Stimulated activated effector memory CD8-positive, alpha-beta T cell treated with anti-CD3 and anti-CD28 coated beads, Interleukin-12 subunit alpha, Interleukin-12 subunit beta, amount 100 ng/mL, for 72 hours (primary cell): ENCODE measurements around the gene TTLL10.

Source experiments
- ATAC-seq: fragments of 150-1000 bp; cut with Tn5 transposase; 2 replicates; pipeline ENCODE4 v1.10.0; 2021
- DNase-seq, 2 donors: peaks; one replicate each; pipeline ENCODE4 v3.0.0; 2021 to 2022; ENCODE audit warnings: low spot score in 2 of 2
- H3K27ac Mint-ChIP-seq: one replicate; pipeline ENCODE4 v1.8.0; 2022; ENCODE audit warnings: mild to moderate bottlenecking, mixed read lengths
- H3K36me3 Mint-ChIP-seq: one replicate; pipeline ENCODE4 v1.8.0; 2022; ENCODE audit warnings: mild to moderate bottlenecking, mixed read lengths
- H3K4me1 Mint-ChIP-seq: one replicate; pipeline ENCODE4 v1.8.0; 2022; ENCODE audit warnings: mixed read lengths
- H3K4me3 Mint-ChIP-seq: one replicate; pipeline ENCODE4 v1.8.0; 2022; ENCODE audit warnings: mild to moderate bottlenecking, mixed read lengths
- H3K9me3 Mint-ChIP-seq: one replicate; pipeline ENCODE4 v1.8.0; 2022; ENCODE audit warnings: mixed read lengths

The TTLL10 gene

DNA sequence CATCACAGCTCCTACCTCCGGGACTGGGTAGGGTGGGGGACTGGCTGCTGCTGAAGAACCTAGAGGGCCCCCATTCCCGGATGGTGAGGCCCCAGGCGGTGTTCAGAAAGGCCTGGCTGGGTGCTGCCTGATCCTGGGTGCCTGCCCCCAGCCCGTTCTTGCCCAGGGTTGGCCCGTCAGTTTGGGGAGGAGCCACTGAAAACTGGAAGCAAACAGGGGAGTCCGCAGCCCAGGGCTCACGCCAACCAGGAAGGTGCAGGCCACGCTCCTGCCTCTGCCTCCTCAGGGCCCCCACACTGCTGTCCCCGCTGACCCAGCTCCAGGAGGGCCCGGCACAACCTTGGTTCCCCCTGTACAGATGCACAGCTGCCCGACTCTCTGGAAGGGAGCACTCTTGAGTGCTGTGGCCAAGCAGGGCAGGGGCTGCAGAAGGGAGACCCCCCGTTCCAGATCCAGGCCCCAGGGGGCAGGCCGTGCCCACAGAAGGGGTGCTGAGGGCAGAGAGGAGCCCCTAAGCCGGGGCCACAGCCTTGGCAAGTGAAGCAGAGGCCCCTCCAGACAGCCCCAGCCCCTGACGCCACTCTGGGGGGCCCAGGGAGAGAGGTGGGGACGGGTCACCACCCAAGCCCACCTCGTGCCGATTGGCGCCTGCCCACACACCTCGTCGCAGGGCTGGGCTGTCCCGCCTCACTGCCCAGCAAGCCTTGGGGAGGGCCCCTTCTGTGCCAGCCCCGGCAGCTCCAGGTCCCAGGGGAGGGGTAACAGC lies 67.3 kb downstream of the TTLL10 start:
- ATAC-seq (no peak), DNase-seq (no peak)
- H3K27ac Mint-ChIP-seq: no peak overlapping the region
- H3K4me1 Mint-ChIP-seq: no peaks in the 10 kb centered on the region
- no peaks in the 10 kb centered on the region for H3K9me3 Mint-ChIP-seq
- no peak overlapping the region for H3K4me3 Mint-ChIP-seq
- H3K36me3 Mint-ChIP-seq: no peaks in the 10 kb centered on the region

DNA sequence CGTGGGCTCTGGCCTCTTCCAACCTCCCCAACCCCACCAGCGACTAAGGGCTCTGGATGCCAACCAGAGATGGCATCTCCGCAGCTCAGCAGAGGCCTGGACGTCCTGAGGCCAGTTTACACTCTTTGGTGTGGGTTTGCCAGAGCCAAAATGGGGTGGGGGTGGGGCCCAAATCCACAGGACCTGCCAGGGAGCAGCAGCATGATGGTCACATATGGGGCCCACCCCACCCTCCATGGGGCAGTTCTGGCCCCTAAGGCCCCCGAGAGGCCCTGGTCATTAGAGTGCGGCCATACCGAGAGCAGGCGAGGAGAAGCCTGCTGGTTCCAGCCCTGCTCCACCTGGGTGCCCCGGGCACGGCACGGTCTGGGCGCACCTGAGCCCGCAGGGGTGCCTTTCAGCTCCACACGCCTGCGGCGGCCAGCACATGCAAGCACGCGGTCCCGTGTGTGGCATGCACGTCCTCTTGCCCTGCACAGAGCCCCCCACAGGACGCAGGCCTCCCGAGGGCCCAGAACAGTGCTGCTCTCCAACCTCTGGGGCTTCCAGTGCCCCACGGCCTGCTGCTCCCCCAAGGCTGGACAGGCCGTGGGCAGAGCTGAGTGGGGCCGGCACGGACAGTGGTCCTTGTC lies 68.0 kb downstream of the TTLL10 start:
- no peak overlapping the region for H3K4me3 Mint-ChIP-seq
- H3K36me3 Mint-ChIP-seq: no peaks in the 10 kb centered on the region
- no peaks in the 10 kb centered on the region for H3K9me3 Mint-ChIP-seq
- H3K27ac Mint-ChIP-seq: no peak overlapping the region
- DNase-seq (no peak), ATAC-seq (no peak)
- H3K4me1 Mint-ChIP-seq: no peaks in the 10 kb centered on the region

DNA sequence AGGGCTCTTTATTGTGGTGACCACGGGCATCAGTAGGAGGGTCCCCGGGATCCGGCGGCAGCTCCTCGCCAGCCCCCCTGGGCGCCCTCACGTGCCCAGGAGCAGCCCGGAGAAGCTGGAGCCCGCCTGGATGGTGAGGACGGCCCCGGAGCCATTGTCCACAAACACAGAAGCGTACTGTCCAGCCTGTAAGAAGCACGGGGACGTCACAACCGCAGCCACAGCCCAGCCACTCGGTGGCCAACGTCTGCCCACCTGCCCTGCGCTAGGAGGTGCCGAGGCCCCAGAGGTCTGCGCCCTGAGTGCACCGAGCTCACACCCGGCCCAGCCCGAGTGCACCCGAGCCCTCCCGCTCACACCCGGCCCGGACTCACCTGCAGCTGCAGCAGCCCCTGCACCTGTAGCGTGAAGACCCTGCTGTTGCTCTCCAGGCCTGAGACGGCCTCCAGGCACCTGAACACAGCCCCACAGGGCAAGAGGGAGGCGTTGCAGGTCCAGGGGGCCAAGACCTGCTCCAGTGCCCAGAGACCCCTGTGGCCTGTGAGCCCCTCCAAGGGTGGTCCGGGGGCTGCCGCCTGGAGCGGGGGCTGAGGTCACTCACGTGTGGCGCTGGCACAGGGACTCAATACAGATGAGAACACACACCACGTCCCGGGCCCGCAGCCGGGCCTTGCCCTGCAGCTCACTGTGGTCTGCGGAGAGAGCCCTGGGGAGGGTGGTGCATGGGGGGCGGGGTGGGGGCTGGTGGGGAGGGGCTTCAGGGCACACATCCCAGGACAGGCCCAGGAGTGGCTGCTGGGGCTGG lies 69.0 kb downstream of the TTLL10 start:
- DNase-seq: no peak
- Mint-ChIP-seq H3K27ac (no peak overlapping the region), H3K4me3 (no peak overlapping the region), H3K9me3 (no peaks in the 10 kb centered on the region), H3K4me1 (no peaks in the 10 kb centered on the region), H3K36me3 (no peaks in the 10 kb centered on the region)
- ATAC-seq: no peak

DNA sequence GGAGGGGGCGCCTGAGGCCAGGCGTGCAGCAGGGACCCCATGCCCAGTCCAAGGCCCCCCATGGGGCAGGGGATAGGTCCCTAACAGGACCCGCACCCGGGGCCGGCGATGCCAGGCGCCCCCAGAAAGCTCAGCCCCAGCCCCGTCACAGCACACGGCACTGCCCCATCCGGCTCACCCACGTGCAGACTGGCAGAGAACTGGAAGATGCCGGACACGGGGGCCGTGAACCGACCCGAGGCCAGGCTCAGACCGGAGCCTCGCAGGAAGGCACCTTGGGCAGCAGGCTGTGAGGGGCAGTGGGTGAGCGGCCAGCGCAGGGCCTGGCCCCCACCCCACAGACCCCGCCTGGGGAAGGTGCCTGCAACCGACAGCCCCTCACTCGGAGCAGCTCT lies 69.6 kb downstream of the TTLL10 start:
- Mint-ChIP-seq H3K36me3 (no peaks in the 10 kb centered on the region), H3K27ac (no peak overlapping the region), H3K4me3 (no peak overlapping the region), H3K9me3 (no peaks in the 10 kb centered on the region), H3K4me1 (no peaks in the 10 kb centered on the region)
- no peak for ATAC-seq
- no peak for DNase-seq

- H3K4me3 Mint-ChIP-seq: no peak overlapping the region
- no peaks in the 10 kb centered on the region for H3K4me1 Mint-ChIP-seq
- no peak overlapping the region for H3K27ac Mint-ChIP-seq
These were observed 70.1 kb downstream of the TTLL10 start for GRCh38 chr1:1243807-1244191.

DNA sequence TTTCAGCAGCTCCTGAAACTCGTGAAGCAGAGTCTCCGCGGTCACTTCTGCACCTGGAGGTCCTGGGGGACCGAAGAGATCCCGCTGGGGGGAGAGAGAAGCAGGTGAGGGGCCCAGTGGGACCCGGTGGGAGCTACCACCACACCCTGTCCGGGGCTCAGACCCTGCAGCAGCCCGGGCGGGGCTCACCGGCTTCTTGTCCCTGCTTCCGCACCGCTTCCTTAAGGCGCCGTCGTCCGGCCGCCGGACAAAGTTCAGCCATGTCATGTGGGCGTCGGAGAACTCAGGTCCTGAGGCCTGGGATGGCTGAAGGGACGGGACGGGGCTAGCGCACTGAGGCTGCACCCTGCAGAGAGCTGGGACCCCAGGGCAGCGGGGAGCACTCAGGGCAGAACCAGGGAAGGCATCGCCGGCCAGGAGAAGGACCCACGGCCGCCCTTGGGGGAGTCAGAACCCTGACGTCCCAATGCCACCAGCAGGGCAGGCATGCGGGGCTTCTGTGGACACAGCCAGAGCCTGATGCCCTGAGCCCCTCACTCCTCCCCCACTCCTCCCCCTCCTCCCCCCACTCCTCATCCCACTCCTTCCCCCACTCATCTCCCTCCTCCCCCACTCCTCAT lies 70.6 kb downstream of the TTLL10 start:
- ATAC-seq: no peak
- H3K9me3 Mint-ChIP-seq: no peaks in the 10 kb centered on the region
- no peak overlapping the region for H3K4me3 Mint-ChIP-seq
- H3K36me3 Mint-ChIP-seq: no peaks in the 10 kb centered on the region
- peak in 1 of 2 donors; percentile 51 for DNase-seq
- no peak overlapping the region for H3K27ac Mint-ChIP-seq
- no peaks in the 10 kb centered on the region for H3K4me1 Mint-ChIP-seq

More at GRCh38 chr1:1243807-1244191, 70.1 kb downstream of the TTLL10 start:
- Mint-ChIP-seq H3K36me3 (no peaks in the 10 kb centered on the region), H3K9me3 (no peaks in the 10 kb centered on the region)
- ATAC-seq (no peak), DNase-seq (no peak)

DNA sequence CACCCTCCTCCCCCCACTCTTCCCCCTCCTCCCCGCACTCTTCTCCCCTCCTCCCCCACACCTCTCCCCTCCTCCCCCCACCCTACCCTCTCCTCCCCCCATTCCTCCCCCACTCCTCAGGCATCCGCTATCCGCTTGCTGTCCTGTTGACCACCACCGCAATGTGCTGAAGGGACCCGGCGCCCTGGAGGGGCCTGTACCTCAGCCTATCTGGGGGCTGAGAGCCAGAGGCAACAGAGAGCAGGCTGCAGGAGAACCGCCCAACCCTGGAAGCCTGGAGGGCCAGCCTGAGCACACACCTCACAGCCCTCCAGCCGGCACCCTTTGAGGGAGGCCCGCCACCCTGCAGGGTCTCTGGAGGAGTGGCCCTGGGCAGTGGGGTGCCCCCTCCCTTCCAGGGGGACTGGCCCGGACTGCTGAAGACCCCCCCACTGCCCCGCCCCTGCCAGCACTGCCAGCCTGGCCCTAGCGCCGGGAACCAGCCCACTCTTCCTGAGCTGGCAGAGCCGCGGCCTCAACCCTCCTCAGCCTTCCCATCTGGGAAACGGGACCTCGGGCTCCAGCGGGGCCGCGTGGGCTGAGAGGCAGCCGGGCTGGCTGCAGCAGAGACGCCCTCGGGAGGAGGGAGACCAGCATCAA lies 71.6 kb downstream of the TTLL10 start:
- Mint-ChIP-seq H3K4me1 (peaks cover 5% of the 10 kb centered on the region), H3K27ac (no peak overlapping the region), H3K4me3 (no peak overlapping the region), H3K36me3 (no peaks in the 10 kb centered on the region), H3K9me3 (no peaks in the 10 kb centered on the region)
- ATAC-seq (no peak), DNase-seq (no peak)

- DNase-seq (no peak), ATAC-seq (no peak)
- Mint-ChIP-seq H3K36me3 (peaks cover 3% of the 10 kb centered on the region), H3K4me3 (no peak overlapping the region), H3K9me3 (no peaks in the 10 kb centered on the region), H3K4me1 (peaks cover 11% of the 10 kb centered on the region), H3K27ac (no peak overlapping the region)
These were observed 72.3 kb downstream of the TTLL10 start for GRCh38 chr1:1245817-1246576.

GRCh38 chr1:1246577-1247340 lies 73.1 kb downstream of the TTLL10 start, which contains the start of gene C1QTNF12:
Gene C1QTNF12 (minus strand): TSS chr1:1246722. CDS start chr1:1246690, 32 bp downstream.
- Mint-ChIP-seq H3K36me3 (peaks cover 7% of the 10 kb centered on the region), H3K4me3 (no peak within 1 kb of the TSS), H3K9me3 (no peaks in the 10 kb centered on the region), H3K27ac (no peak within 1 kb of the TSS), H3K4me1 (peaks cover 14% of the 10 kb centered on the region)
- ATAC-seq: no peak
- DNase-seq: no peak

GRCh38 chr1:1247341-1247913 lies 73.7 kb downstream of the TTLL10 start:
- DNase-seq: no peak
- Mint-ChIP-seq H3K36me3 (peaks cover 11% of the 10 kb centered on the region), H3K9me3 (no peaks in the 10 kb centered on the region), H3K4me1 (peaks cover 14% of the 10 kb centered on the region), H3K27ac (no peak overlapping the region), H3K4me3 (no peak overlapping the region)
- no peak for ATAC-seq
